GM18505 (cell line): Measurements from ENCODE around the gene RECQL5.

Source experiments
- ATAC-seq: cut with Tn5 transposase; IDR thresholded peaks from one replicate; pipeline ENCODE4 v1.9.1; 2021; ENCODE audit not compliant: unreplicated experiment
- POLR2A ChIP-seq: IDR thresholded peaks from 4 replicates; pipeline ENCODE4 v1.6.1; 2011; ENCODE audit warnings: borderline replicate concordance; ENCODE audit not compliant: insufficient read depth, insufficient read length; ENCODE audit errors: extremely low read depth

RECQL5 gene

DNA sequence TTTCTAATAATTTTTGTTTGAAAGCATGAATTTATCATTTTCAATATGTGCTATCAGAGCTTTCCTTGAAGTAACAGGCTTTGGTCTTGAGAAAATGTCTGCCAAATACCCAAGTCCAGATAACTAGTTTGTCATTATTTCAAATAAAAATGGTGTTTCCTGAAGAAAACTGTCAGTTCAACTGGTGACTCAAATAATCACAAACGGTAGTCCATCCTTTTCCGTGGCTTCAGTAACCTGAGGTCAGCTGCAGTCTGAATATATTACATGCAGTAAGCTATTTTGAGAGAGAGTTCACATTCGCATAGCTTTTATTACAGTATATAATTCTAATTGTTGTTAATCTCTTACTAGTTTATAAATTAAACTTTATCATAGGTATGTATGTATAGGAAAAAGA, 9.5 kb upstream of the RECQL5 start:
- no peak for TF ChIP-seq POLR2A
- no peak for ATAC-seq

- TF ChIP-seq POLR2A, result no peak
- no peak for ATAC-seq
Measured at GRCh38 chr17:75673487-75673886, 6.5 kb upstream of the RECQL5 start.

- TF ChIP-seq POLR2A, result no peak
- ATAC-seq, result no peak
Measured at GRCh38 chr17:75672011-75672410, 5.1 kb upstream of the RECQL5 start.

- TF ChIP-seq POLR2A, result no peak
- ATAC-seq, result no peak
Measured at GRCh38 chr17:75670868-75671267, 3.9 kb upstream of the RECQL5 start.

GRCh38 chr17:75668489-75668888, 1.5 kb upstream of the RECQL5 start:
- ATAC-seq, result no peak
- no peak for TF ChIP-seq POLR2A

DNA sequence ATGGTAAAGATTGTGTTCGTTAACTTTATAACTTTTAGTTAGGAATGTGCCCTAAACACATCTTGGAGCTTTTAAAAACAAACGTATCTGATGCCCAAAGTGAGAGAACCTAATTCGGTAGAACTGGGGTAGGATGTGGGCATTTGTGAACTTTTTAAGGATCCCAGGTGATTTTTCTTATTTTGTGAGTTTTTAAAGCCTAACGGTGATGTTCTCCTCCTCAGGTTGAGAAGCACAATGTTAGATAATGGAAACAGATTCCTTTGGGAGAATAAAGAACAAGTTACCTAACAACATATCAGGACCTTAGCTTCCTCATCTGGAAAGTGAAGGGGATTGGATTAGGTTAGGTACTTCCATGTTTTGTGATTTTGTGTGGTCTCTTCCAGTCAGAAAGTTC, 871 bp upstream of the RECQL5 start:
- no peak for TF ChIP-seq POLR2A
- no peak for ATAC-seq

- no peak for ATAC-seq
- TF ChIP-seq POLR2A, result no peak
Measured at GRCh38 chr17:75665981-75666380, 973 bp downstream of the RECQL5 start.

DNA sequence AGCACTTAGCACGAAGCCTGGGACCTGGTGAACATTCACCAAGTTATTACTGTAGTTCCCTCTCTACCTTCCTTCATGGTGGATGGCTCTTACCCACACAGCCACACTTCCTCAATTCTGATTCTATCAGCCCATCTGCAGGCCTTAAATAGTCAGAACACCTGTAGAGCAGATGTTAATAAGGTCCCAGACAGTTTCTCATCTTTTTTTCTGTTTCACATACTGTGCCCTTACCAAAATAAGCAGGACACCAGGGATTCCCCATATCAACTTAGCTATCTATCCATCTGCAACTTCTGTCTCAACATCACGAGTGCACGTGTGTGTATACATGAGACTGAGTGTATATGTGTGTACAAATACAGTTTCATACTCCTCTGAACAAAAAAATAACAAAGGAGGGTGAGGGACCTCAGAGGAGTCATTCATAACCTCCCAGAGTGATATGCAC, 2.8 kb downstream of the RECQL5 start:
- TF ChIP-seq POLR2A, result no peak
- peak; percentile 50 for ATAC-seq

DNA sequence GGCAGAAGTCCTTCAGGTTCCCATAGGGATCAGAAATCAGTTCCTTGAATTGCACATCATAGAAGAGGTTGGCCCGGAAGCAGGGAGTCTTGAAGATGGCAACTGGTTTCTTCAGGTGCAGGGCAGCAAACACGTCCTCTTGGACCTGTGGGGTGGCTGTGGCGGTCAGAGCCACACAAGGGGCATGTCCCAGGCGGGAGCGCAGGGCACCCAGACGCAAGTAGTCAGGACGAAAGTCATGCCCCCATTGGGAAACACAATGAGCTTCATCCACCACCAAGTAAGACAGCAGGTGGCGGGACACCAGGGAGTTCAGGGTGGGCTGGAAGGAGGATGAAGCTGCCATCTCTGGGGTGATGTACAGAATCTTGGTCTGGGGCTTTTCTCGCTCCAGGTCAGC, 4.4 kb downstream of the RECQL5 start:
- TF ChIP-seq POLR2A, result no peak
- no peak for ATAC-seq

DNA sequence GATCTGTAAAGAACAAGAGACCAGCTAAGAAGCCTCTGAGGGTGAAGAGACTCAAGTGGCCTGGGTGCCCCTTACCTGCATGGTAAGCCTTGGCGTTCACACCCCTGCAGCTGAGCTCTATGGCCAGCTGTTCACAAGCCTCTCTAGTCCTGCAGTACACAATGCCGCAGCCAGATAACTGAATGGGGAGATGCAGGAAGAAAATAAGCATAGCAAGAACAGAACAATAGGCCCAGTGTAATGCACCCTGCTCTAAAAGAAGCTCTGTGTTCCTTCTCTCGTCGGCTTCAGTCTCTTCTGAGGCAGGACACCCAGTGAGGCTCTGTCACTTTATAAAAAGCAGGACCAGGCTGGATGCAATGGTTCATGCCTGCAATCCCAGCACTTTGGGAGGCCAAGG, 5.4 kb downstream of the RECQL5 start:
- TF ChIP-seq POLR2A, result no peak
- ATAC-seq, result no peak

- no peak for TF ChIP-seq POLR2A
- ATAC-seq, result no peak
Measured at GRCh38 chr17:75658237-75658636, 8.7 kb downstream of the RECQL5 start.

DNA sequence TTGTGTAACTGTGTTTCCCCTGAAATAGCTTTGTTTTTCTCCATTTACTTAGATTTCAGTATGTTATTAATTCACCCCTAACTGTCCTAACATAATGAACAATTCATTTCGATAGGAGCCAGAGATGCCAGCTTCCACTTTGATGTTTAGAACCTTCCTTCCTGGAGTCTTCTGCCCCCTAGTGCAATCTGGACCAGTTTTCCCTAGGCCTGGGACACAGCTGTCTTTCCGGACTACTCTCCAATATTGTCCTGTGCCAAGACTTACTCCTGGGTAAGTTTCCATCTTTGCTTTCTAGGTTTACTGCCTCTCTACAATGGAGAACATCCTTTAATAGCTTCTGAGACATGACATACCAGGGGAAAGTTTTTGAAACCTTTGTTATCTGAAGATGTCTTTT, 12.8 kb downstream of the RECQL5 start:
- TF ChIP-seq POLR2A, result no peak
- ATAC-seq, result no peak

GRCh38 chr17:75652934-75653549, 13.9 kb downstream of the RECQL5 start:
- no peak for ATAC-seq
- no peak for TF ChIP-seq POLR2A

DNA sequence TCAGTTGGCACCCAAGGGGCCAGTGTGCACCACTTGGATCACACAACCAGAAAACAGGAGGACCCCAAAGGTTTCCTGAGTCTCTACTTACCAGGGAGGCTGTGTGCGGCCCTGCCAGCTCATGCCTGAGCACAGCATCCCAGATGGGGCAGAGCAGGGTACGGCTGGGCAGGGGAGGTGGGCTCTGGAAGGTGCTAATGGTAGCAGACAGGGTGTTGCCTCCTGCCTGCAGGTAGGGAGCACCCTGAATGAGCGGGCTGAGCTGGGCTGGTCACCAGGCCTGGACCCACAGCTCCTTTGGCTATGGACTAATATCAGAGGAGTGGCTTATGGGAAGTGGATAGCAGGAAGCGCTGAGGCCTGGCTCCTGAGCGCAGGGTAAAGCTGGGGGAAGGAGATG, 14.6 kb downstream of the RECQL5 start:
- no peak for TF ChIP-seq POLR2A
- no peak for ATAC-seq

GRCh38 chr17:75650874-75651273, 16.1 kb downstream of the RECQL5 start:
- no peak for ATAC-seq
- no peak for TF ChIP-seq POLR2A
